Sigmoid colon (tissue), 4 donors: ENCODE results near the gene AMN1.
"Not testable (repeated sequence)": the region's sequence is repeated elsewhere in the genome, so short reads cannot be mapped to it uniquely, and the experiment has no call there.

Experiments used
- CTCF ChIP-seq, 4 experiments: fragments of 450-650 bp in 3 of 4; fragments of 200-600 bp in 1 of 4; IDR thresholded peaks; one replicate each; pipeline ENCODE4 v1.5.1; 2016 to 2019; ENCODE audit warnings: antibody characterized with exemption in 4 of 4, mild to moderate bottlenecking in 3 of 4, moderate library complexity in 2 of 4
- EP300 ChIP-seq, 4 donors: sonication (generic); formaldehyde crosslinking; IDR thresholded peaks; one replicate each; pipeline ENCODE4 v1.6.1; 2017; ENCODE audit warnings: antibody characterized with exemption in 4 of 4
- POLR2A ChIP-seq, 2 donors: fragments of 450-650 bp; IDR thresholded peaks; one replicate each; pipeline ENCODE4 v1.6.1; 2016; ENCODE audit warnings: antibody characterized with exemption in 2 of 2, mild to moderate bottlenecking in 2 of 2, moderate library complexity in 2 of 2
- POLR2AphosphoS5 ChIP-seq, 4 donors: sonication (generic); formaldehyde crosslinking; IDR thresholded peaks; one replicate each; pipeline ENCODE4 v1.6.1; 2017; ENCODE audit warnings: antibody characterized with exemption in 4 of 4

GRCh38 chr12:31744363-31744762, 15.5 kb upstream of the AMN1 start:
- not testable (repeated sequence) for TF ChIP-seq CTCF, POLR2AphosphoS5, POLR2A, EP300 (IDR thresholded peaks at IDR 0.05)
